Esophagus squamous epithelium (tissue), 4 donors: ENCODE measurements around the gene SRSF9.

Experiments
- POLR2A ChIP-seq, 4 donors: fragments of 450-650 bp; IDR thresholded peaks; one replicate each; pipeline ENCODE4 v1.6.1; 2017; ENCODE audit warnings: antibody characterized with exemption in 4 of 4, mild to moderate bottlenecking in 4 of 4, moderate library complexity in 3 of 4
- TF ChIP-seq, protein P1 (sequence below), 6 experiments: fragments of 450-650 bp in 4 of 6; fragments of 200-600 bp in 2 of 6; sonication (generic) in 2 of 6; IDR thresholded peaks; one replicate each; pipeline ENCODE4 v1.5.1; 2016 to 2019; ENCODE audit warnings: antibody characterized with exemption in 6 of 6, mild to moderate bottlenecking in 4 of 6, moderate library complexity in 4 of 6

DNA sequence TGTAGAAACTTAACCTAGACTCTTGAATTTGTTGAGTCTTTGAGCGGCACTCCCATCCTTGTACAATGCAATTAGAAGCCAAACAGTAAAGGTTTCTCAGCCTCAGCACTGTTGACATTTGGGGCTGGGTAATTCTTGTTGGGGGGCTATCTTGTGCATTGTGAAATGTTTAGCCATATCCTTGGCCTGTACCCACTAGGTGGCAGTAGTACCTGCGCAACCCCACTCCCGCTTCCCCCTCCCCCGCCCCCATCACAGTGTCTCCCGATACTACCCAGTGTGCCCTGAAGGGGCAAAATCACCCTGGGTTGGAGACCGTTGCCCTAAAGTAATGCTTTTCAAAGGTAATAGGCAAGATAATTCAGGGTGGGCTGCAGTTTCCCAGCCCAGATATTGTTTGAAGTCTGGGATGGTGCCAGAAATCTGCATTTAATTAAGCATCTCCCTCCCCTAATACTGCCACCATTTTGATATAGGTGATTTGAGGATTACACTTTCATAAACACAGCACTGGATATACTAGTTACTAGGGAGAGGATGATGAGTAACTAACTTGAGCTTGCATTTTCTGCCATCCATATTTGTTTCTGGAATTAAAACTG lies 29.8 kb downstream of the SRSF9 start:
- TF ChIP-seq, protein P1, sequence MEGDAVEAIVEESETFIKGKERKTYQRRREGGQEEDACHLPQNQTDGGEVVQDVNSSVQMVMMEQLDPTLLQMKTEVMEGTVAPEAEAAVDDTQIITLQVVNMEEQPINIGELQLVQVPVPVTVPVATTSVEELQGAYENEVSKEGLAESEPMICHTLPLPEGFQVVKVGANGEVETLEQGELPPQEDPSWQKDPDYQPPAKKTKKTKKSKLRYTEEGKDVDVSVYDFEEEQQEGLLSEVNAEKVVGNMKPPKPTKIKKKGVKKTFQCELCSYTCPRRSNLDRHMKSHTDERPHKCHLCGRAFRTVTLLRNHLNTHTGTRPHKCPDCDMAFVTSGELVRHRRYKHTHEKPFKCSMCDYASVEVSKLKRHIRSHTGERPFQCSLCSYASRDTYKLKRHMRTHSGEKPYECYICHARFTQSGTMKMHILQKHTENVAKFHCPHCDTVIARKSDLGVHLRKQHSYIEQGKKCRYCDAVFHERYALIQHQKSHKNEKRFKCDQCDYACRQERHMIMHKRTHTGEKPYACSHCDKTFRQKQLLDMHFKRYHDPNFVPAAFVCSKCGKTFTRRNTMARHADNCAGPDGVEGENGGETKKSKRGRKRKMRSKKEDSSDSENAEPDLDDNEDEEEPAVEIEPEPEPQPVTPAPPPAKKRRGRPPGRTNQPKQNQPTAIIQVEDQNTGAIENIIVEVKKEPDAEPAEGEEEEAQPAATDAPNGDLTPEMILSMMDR (IDR thresholded peaks at IDR 0.05) = peak in 5 of 6 experiments; percentile 17 to 62 (median 39)
- no peak for TF ChIP-seq POLR2A (IDR thresholded peaks at IDR 0.05)
